NOMO-1 treated with DMSO at 0.1 percent for 48 hours (cell line): ENCODE measurements around the gene AHSG.
"Not testable (repeated sequence)": the region's sequence is repeated elsewhere in the genome, so short reads cannot be mapped to it uniquely, and the experiment has no call there.

Source experiments
- DNase-seq: peaks from one replicate; lab custom pipeline; 2025; ENCODE audit not compliant: unreplicated experiment; lab: John Stamatoyannopoulos, UW

The AHSG gene

DNA sequence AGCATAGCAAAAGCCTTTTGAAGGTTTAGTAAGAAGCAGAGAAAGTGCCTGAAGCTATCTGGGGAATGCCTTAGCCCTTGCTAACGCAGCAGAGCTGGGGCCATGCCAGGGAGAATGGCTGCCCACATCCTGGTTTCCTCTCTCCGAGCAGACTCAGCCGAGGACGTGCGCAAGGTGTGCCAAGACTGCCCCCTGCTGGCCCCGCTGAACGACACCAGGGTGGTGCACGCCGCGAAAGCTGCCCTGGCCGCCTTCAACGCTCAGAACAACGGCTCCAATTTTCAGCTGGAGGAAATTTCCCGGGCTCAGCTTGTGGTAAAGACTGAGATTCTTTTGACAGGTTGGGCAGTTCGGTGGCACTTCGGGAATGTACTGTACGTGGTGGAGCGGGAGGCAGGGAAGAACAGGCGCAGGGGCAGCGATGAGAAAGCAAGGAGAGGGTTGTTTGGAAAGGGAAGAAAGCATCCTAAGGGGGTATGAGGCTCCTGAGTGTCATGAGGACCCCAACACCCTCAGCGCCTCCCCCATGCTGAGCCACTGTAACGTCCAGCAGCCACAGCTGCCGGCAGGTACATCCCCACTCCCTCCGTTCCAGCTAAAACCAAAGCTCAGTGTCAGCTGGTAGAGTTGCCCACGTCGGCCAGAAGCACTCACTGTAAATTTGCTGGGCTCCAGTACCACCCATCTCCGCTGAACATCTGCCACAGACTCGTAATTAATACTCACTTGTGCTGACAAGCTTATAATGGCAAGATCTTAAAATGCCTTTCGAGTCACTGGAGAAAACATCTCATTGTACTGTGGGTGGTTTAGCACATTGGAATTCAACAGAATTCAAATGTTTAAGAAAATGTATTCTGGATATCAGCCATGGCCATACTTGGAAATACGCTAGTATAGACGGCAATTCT is 4.4 kb downstream of the AHSG start:
- DNase-seq: peak; percentile 88

DNA sequence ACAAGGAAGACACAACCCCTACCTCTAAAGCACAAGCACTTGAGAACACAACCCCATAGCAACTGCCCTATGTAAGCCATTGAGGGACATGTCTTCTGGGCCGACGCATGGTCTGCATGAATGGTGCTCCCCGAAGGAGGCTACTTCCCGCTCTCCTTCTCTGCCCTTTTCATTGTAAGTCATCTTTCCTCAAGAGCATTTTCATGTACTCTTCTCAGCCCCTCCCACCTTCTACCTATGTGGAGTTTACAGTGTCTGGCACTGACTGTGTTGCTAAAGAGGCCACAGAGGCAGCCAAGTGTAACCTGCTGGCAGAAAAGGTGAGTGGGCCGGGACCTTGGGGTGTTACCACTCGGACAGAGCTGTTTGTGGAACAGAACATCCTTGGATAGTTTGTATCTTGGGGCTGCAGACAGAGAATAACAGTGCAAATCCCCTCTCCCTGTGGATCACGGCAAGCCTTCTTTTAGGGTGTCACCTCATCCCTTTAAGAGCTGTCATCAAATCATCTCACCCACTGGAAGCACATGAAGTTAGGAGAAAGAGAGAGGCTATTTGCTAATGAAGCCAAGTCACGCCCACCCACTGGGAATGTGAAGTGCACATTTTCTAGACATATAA is 5.6 kb downstream of the AHSG start:
- no peak for DNase-seq

DNA sequence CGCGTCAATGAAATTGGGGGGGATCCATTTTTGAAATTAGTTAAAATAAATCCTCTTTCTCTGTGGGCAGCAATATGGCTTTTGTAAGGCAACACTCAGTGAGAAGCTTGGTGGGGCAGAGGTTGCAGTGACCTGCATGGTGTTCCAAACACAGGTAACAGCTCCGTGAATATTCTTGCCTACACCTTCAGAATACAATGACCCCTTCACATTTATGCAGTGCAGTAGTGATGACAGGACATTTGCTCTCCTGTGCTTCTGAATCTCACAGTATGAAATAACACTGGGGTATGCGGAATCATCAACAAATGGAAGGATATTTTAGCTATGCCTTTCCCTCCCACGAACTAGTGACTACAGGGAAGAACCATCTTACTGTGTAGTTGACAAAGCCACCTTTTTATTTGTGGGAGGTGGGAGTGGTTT is 6.9 kb downstream of the AHSG start:
- DNase-seq: no peak

GRCh38 chr3:186620213-186621092 is 7.6 kb downstream of the AHSG start:
- DNase-seq: no peak

- DNase-seq: no peak
Observed at GRCh38 chr3:186621894-186622650, 9.2 kb downstream of the AHSG start.

- DNase-seq: no peak
Observed at GRCh38 chr3:186622651-186623310, 9.9 kb downstream of the AHSG start.

DNA sequence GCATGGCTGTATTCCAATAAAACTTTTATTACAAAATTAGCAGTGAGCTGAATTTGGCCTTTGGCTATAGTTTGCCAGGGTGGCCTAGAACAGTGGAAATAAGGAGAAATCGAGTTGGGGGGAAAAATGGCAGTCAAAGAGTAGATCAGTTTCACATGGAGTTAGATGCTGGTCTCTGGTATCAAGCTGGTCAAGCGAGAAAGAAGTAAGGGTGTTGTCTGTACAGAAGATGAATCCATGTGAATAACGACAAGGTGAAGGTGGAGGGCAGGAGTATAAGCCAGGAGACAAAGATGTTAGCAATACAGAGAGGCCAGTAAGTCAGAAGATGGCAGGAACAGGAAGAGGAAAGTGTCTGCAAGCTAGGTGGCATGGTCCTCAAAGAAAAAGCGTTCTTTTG is 11.7 kb downstream of the AHSG start:
- no peak for DNase-seq

DNA sequence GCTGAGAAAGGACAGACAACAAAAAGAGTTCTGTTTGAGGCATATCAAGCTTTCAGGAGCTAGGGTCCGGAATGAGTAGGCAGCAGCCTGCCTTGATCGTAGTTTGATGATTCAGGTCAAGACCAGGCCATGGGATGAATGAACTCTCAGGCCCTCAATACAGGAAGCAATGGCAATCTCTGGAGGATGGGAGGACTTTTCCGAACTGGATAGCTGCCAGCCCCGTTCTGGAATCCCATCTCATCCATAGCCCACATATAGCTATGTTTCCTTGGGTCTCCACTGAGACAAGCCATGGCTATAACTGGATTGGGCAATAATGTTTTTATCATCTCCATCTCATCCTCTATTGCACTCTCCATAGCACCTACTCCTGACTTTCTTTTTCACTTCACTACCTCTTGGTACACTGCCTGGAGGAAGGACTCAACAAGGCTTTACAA is 12.8 kb downstream of the AHSG start:
- DNase-seq: no peak

DNA sequence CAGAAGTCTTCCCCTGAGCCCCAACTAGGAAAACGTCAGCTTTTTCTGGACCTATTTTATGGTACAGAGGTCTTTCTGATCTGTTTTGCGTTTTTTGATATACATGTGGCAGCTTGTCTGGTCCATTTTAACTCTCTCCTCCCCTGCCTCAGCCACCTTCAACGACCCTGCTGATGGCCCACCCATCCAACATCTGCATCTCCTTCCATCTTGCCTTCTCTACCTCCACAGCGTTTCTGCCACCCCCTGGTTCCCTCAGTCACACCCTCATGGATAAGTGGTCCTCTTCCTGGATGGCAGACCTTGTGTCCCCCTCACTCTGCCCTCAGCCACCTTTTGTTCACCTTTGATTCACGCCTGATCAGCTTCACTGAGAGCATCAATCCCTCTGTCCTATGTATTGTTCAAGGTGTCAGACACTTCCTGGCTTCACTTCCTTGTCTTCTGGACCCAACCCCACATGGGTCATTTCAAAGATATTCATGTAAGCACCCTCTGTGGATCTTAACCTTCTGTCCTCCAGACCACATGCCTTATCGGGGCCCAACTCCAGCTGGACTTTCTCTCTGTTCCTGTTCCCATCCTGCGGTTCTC is 13.5 kb downstream of the AHSG start:
- no peak for DNase-seq

- DNase-seq: no peak
Observed at GRCh38 chr3:186627852-186628414, 15.1 kb downstream of the AHSG start.

GRCh38 chr3:186628756-186629155 is 15.9 kb downstream of the AHSG start:
- DNase-seq: no peak

DNA sequence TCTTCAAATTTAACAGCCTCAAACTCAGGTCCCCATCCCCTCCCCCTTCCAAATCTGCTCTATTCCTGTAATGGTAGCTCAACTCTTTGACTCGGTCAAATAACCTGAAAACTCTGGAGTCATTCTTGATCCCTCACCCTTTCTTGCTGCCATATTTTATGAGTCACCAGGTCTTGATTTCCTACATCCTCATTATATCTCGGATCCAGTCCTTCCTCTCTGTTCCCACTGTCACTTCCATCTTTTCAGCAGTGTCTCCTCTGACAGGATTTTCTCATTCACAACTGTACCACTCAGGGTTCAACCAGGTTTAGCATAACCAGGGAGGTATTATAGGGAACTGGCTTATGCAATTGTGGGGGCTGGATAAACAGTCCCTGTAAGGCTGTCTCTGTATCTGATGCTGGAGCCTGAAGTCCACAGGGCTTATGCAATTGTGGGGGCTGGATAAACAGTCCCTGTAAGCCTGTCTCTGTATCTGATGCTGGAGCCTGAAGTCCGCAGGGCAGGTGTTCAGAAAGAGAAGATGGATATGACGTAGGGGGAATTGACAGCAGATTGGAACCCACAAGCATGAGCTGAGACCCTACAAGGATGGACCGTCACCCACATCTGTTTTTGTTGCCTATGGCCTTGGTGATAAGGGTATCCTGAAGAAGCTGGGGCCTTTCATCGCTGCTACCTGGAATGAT is 18.2 kb downstream of the AHSG start:
- DNase-seq: no peak

- DNase-seq: no peak
Observed at GRCh38 chr3:186633481-186633880, 20.6 kb downstream of the AHSG start.

DNA sequence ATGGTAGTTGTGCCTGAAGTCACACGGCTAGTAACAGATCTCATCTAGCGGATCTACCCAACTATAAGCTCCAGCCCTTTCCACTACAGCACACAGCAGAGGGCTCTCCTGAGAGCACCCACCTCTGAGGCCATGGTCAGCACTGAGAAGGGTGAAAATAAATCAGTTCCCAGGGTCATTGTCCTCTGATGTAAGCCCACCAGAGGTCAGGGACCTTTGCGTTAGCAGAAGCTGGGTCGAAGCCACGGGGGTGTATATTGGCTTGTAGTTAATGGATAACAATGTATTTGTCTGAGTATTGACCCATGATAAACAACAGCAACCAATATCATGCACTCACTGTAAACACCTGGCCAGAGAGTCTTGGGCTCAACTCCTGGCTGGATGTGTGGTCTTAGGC is 21.3 kb downstream of the AHSG start:
- not testable (repeated sequence) for DNase-seq

DNA sequence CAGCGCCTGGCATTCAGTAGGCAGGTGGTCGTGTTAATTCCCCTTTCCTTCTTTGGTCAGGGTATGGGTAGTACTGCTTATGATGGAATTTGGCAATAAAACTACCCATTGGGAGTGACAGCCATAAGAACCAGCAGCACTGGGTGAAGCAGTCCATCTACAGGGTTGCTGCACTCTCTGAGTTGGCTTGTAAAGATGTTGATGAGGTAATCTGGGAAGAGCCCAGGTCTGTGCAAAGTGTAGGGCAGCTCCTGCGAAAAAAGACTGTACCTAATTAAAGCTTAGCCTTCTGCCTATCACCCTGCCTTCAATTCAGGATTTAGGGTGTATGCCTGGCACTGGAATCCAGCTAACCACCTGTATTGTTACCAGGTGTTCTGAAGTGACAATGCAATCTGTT is 22.7 kb downstream of the AHSG start:
- no peak for DNase-seq

DNA sequence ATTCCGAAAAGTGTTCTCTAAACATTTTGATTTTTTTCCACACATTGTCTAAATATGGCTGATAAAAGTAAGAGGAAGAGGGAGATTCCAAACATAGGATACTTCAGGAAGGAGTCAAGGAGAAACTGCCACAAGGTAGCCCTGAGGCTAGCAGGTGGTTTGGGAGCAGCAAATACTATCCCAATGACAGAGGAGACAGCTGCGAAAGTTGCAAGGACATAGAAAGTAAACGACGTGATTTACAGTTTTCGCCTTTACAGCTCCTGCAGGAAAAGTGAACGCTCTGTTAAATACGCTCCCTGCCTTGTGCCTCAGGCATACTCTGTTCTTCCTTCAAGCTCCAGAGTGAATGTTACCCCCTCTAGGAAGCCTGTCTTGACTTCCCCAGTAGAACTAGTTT is 23.7 kb downstream of the AHSG start:
- DNase-seq: no peak

DNA sequence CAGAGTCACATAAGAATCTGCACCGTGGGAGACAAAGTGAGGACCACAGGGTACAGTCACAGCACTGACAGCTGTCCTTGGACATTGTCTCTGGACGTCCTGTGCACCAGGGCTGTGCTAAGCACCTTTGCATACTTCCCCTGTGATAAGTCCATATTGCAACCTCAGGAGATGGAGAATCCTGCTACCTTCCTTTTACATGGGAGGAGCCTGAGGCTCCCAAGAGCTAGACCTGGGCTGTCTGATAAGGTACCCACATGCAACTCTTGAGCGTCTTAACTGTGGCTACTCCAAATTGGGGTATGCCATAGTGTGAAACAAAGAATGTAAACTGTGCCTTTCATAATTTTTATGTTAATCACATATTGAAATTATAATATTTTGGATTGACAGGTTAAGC is 24.8 kb downstream of the AHSG start:
- DNase-seq: no peak

DNA sequence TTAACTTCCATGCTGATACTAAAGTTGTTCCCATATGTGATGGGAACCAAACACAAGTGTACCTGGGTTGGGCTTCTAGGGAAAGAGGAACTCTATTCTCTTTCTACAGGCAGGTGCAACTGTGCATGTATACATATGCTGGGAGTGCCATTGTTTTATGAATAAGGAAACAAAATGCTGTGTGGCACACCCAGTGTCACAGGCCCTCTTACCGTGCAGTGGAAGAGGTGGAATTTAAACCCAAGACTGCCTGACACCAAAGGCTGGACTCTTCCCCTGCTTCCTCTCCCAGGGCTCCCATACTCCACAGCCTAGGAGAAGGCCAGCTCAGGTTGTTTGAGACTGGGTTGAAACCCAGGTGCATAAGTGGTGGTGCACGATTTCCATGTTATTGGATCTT is 25.4 kb downstream of the AHSG start:
- no peak for DNase-seq
